ENCODE data around the gene GRN.

- no peak for TF ChIP-seq CTCF (IDR thresholded peaks at IDR 0.05)
- TF ChIP-seq POLR2A (IDR thresholded peaks at IDR 0.05): no peak
Measured at GRCh38 chr17:44378171-44378705, 33.1 kb downstream of the GRN start.
